GM19351 (cell line): ENCODE measurements around the gene CSTPP1.
"Not testable (repeated sequence)": the region's sequence is repeated elsewhere in the genome, so short reads cannot be mapped to it uniquely, and the experiment has no call there.

Experiments
- ATAC-seq: cut with Tn5 transposase; IDR thresholded peaks from one replicate; pipeline ENCODE4 v1.9.1; 2021; ENCODE audit warnings: mild to moderate bottlenecking, moderate library complexity; ENCODE audit not compliant: unreplicated experiment

Gene CSTPP1

DNA sequence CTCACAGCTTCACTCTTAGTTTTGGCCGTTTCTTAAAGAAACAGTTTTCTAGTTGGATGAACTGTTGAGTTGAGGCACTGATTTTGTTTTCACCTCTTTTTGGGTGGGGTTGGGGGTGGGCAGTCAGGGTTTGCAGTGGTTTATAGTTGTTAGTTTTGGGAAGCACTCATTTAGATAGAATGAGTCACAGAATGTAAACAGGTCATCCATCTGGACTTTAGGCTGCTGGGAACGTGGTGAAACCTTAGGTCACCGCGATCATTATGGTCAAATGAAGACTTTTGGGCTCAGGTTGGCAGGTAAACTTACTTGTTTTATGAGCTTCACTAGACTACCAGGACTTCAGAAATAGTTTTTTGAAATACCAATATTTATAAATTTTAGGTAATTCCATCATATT is 48.4 kb downstream of the CSTPP1 start:
- ATAC-seq: no peak

DNA sequence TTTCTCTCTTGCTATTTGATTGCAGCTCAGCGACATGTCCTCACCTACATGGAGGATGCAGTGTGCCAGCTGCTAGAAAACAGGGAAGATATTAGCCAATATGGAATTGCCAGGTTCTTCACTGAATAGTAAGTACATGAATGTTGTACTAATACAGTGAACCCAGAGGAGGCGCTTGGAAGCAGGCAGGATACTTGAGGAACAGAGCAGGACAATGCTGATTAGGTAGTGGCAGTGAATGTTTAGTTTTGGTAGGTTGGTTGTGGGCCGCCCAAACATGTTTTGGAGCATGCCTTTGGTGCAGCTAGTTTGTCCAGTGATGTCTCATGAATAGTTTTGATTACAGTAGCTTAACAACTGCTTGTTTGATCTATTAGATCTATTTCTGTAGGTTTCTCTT is 50.6 kb downstream of the CSTPP1 start:
- ATAC-seq: no peak

DNA sequence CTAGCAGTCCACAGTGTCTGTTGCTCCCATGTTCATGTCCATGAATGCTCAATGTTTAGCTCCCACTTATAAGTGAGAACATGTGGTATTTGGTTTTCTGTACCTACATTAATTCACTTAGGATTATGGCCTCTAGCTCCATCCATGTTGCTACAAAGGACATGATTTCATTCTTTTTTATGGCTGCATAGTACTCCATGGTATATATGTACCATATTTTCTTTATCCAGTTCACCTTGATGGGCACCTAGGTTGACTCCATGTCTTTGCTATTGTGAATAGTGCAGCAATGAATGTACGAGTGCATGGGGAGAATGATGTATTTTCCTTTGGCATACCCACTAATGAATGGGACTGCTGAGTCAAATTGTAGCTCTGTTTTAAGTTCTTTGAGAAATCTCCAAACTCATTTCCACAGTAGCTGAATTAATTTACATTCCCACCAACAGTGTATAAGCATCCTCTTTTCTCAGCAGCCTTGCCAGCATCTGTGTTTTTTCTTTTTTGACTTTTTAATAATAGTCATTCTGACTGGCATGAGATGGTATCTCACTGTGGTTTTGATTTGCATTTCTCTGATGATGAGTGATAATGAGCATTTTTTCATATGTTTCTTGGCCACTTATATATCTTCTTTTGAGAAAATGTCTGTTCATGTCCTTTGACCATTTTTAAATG is 53.4 kb downstream of the CSTPP1 start:
- ATAC-seq: not testable (repeated sequence)

DNA sequence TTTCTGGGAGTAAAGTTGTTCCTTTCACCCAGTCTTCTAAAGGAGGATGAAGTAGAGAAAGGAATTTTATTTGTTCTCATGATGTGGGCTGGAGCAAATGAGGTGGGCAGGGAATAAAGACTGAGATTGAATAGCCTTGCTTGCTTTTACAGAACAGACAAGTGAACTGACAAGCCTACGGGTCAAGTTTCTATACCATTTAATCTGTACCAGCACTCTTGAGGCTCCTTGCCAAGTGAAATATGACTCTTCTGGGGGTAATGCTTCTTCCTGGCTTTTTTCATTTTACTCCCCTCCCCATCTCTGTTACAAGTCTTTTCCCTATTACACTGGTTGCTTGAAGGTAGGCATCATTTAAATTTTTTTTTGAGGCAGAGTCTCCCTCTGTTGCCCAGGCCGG is 54.8 kb downstream of the CSTPP1 start:
- no peak for ATAC-seq

DNA sequence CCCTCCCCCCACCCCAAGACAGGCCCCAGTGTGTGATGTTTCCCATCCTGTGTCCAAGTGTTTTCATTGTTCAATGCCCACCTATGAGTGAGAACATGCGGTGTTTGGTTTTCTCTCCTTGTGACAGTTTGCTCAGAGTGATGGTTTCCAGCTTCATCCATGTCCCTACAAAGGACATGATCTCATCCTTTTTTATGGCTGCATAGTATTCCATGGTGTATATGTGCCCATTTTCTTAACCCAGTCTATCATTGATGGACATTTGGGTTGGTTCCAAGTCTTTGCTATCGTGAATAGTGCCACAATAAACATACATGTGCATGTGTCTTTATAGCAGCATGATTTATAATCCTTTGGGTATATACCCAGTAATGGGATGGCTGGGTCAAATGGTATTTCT is 55.8 kb downstream of the CSTPP1 start:
- not testable (repeated sequence) for ATAC-seq

DNA sequence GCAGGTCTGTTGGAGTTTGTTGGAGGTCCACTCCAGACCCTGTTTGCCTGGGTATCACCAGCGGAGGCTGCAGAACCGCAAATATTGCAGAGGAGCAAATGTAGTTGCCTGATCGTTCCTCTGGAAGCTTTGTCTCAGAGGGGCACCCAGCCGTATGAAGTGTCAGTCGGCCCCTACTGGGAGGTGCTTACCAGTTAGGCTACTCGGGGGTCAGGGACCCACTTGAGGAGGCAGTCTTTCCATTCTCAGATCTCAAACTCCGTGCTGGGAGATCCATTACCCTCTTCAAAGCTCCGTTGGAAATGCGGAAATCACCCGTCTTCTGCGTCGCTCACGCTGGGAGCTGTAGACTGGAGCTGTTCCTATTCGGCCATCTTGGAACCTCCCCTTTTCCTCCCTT is 61.2 kb downstream of the CSTPP1 start:
- not testable (repeated sequence) for ATAC-seq

DNA sequence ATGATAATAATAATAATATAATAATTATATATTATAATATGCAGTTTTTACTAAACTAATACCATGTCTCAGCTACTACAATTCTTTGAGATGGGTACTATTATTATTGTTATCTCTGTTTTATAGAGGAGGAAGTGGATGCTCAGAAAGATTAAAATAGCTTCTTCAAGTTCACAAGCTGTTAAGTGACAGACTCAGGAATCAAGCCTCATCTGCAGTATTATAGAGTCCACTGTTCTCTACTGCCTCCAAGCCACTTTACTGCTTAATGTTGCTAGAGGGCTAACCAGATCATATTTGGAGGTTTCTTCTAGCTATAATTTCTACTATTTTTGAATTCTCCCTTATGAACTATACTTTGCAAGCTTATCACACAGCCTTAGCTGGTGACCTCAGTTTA is 62.7 kb downstream of the CSTPP1 start:
- no peak for ATAC-seq

DNA sequence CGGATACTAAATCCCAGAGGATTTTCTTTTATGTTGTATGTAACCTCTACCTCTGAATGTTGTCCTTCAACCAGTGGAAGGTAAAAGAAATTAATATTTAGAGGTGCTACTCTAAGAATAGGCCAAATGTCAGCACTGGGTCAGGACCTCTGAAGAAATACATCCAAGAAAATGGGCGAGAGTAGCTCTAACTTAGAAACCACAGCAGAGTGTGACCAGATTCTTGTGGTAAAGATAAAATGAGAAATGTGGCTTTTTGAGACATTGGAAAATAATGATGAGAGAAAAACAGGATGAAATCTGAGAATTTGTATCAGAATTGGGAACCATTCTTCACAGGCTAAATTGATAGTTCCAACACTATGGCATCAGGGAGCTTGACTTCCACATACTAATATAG is 63.5 kb downstream of the CSTPP1 start:
- no peak for ATAC-seq

DNA sequence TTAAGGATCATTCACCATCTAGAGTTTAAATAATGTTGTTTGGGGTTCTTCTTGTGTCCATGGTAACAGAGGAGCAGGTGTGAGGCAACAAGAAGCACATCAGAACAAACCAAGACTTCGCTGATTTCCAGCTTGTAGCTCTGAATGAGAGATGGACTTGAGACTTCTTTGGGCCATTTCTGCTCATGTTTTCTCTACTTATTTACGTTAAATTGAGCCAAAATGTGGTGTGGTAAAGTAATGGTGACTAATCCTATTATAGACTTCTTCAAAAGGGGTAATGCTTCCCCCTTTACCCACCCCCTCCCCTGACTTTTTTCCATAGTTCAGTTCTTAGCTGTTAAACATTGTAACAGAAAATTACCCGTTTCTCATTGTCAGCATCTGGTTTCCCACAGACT is 65.2 kb downstream of the CSTPP1 start:
- no peak for ATAC-seq

DNA sequence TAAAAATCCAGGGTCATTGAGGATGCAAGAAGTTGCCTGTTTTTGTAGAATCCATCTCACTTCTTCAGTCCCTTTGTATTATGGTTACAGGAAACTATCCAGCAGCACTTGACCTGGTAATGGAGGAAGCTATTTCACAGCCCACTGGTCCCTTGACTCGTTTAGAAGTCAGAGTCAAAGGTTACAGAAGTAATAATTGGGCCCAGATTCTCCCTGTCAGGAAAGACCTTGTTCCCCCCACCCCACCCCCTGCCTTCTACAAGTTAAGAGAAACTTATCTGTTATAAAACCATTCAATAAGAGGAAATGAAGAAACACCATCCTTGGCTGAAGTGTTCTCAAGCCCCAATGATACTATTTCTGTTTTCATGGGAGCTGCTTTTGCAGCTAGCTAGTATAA is 65.8 kb downstream of the CSTPP1 start:
- ATAC-seq: no peak

DNA sequence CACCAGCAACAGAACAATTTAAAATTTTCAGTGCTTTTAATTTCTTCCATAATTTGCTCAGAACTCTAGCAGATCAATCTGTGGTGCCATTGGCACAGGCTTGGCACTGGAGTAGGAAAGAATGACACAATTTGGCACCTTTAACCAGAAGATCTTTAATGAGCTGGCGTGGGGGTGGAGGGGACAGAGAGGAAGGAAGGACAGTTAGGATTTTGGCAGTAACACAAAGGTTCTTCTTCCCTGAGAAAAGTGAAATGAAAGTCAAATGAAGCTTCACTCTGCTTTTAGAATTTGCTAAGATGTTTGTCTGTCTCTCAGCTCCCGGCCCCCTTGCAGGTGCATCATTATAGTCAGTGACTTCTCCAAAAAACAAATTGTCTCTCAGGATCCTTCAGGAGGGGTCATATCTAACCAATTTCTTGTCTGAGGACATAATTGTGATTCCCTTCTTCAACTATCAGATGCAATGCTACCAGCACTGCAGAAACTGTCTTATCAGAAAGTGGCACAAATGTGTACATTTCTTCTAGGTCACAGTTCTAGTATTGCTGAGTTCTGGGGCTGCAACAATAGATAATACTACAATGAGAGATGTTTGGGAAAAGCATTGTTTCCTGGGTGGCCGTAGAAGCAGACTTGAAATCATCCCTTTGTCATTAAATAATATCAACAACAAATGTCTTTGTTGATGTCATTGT is 66.8 kb downstream of the CSTPP1 start:
- ATAC-seq: no peak

DNA sequence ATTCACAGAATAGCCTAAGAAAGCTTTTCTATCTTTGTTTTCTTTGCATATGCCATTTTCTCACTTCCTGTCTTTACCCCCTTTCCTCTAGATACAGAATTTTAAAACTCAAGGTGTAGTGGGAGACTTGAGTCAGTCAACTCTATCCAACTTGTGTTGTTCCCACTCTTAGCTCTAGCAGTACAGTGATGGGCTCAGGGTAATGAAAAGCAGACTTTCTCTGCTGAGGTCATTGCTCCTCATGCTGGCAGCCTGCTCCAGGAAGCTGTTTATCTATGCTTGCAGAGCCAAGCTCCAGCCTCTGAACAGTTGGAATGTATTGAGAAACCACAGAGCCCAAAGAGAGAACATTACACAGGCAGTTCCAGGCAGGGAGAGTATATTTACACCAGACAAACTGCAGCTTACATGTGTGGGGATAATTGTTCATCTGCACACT is 68.1 kb downstream of the CSTPP1 start:
- peak; percentile 55 for ATAC-seq

DNA sequence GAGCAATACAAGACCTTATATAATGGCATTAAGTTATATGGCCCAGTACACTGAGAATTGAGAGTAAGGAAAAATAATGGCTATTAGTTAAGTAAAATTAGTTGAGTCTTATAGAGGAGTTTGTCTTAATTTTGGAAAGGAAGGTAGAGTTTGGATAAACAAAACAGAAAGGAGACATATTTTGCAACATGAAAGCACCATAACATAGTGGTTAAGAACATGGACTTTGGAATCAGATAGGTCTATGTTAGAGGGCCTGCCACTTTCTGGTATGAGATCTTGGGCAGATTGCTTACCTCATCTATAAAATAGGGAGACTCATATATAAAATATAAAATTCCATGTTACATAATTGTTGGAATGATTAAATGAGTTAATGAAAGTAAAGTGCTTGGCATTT is 68.9 kb downstream of the CSTPP1 start:
- no peak for ATAC-seq

DNA sequence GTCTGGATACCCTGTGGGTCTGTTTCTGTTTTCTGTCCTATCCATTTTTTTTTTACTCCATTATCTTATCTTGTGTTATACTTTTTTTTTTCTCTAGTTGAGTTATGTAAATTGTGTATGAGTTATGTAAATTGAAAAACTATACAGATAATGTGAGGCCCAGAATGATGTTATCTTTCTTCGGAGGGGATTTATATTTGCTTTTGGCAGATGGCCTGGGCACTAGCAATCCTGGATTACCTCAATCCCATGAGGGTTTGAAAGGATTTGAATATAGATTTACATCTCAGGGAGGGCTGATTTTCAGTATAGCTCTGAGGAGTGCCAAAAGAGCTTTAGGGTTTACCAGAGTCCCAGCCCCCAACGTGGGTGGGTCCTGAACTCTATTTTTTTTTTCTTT is 71.0 kb downstream of the CSTPP1 start:
- ATAC-seq: no peak

DNA sequence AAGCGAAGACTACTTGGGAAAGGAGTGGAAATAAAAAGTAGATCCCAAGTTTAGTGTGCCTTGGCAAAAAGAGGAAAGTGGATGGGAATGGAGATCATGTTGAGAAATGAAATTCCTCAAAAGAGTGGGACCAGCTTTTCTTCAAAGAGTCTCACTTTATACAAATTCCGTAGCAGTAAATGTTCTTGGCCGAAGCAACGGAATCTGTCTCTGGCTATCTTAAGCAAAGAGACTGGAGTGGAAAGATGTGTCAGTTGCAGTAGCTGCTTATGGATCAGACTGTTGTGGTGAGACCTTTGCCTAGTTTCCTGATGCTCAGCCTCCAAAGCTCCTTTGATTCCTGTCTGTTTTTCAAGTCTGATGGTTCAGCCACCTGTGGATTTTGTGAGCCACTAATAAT is 73.6 kb downstream of the CSTPP1 start:
- no peak for ATAC-seq

DNA sequence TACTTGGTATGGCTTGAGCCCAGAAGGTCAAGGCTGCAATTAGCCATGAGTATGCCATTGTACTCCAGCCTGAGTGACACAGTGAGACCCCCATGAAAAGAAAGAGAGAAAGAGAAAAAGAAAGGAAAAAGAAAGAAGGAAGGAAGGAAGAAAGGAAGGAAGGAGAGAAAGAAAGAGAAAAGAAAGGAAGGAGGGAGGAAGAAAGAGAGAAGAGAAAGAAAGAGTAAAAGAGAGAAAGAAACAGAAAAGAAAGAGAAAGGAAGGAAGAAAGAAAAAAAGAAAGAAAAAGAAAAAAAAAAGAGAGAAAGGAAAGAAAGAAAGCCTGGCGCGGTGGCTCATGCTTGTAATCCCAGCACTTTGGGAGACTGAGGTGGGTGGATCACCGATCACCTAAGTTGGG is 77.5 kb downstream of the CSTPP1 start:
- ATAC-seq: no peak

DNA sequence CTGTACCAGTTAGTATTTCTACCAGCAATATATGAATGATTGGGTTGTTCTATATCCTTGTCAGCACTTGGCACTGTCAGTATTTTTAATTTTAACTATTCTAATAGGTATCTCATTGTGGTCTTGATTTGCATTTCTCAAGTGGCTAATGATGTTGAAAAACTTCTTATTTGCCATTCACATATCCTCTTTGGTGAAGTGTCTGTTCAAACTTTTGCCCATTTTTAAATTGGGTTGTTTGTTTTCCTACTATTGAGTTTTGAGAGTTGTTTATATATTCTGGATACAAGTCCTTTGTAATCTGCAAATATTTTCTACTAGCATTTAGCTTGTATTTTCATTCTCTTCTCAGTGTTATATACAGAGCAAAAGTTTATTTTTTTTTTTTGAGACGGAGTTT is 82.1 kb downstream of the CSTPP1 start:
- no peak for ATAC-seq

DNA sequence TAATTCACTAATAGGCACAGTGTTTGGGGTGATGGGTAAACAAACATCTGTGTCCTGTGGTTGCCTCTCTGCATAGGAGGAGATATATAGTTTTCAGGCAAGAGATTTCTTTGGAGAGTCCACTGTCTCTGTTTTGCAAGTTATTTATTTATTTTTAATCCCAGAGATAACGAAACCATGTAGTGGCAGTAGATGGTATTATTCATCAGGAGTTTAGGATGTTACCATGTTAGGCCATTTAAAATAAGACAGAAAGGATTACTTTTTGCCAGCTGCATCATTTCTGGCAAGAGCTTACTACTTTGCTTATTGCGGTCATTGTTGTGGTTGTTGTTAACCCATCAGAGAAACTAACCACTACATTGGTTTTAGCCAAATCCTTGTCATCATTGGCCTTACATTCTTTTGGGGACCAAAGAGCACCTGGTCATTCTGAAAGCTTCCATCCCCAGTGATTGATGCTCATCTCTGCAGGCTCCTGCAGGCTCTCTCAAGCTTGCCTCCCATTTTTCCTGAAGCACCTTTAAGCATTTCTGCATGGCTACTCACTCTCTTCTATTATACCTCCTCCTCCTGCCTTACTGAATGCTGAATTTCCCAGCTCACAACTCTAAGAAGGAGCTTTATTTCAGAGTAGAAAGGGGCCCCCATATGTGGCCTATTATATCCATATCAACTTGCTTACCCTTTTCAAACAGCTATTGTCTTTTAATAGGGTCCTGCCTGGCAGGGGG is 84.4 kb downstream of the CSTPP1 start:
- peak; percentile 55 for ATAC-seq

DNA sequence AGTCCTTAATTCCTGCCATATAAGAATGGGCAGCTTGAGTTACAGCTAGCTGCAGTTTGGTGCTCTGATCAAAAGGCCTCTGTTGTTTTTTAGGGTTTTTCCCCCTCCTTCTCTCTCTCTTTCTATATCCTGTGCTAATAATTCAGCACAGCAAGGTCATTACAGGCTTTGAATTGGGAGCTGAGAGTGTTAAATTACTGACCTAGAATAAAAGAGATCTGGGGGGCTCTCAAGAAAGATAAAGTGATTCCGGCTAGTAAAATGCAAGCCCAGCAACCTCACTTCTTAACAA is 84.9 kb downstream of the CSTPP1 start:
- no peak for ATAC-seq

DNA sequence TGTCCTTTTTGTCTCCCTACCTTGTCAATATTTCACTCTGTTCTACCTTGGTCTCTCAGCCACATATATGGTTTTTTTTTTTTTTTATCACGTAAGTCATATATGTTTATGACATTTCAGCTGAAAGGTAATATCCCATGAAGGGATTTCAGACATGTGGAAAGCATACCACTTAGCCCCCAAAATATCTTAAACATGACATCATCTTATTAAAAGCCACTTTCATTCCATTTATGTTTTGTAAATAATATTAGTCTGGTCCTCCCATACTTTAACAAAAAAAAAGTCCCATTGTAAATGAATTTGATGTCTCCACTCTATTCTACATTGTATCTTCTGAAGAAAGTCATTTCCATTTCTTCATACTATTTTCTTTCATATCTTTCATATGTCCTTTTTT is 85.4 kb downstream of the CSTPP1 start:
- no peak for ATAC-seq

DNA sequence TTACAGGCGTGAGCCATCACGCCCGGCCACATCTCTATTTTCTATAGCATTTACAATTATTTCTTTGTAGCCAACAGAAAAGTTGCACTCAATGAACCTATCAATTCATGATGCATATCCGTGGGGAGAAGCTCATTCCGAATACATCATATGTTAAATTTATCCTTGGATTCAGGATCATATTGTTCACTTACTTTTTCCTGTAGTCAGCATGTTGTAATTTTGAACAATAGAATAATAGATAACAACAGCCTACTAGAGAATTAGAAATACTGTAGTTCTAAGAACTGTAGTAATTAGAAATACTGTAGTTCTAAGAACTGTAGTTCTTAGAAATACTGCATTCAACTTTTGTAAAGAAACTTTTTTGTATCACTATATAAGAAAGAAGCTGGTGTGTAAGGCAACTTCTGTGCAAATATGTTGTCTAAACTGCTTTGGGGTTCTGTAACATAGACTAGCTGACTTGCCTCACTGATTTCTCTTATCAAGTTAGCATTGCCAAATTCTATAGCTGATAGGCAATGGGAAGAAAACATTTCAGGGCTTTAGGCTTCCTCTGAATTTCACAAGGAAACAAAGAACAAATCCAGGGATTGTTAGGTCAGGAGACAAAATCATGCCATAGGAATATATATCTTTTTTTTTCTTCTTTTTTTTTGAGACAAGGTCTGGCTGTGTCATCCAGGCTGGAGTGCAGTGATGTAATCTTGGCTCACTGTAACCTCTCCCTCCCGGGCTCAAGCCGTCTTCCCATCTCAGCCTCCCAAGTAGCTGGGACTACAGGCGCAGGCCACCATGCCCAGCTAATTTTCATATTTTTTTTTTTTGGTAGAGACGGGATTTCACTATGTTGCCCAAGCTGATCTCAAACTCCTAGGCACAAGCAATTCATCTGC is 91.9 kb downstream of the CSTPP1 start:
- ATAC-seq: no peak
